Measurements from ENCODE around the gene SRRM2.

SRRM2 gene

GRCh38 chr16:2815299-2815771 lies 62.9 kb downstream of the SRRM2 start:
- TF ChIP-seq CTCF (IDR thresholded peaks at IDR 0.05; ENCODE audit: low read depth, low read length): no peak
- DNase-seq (ENCODE audit: low read depth in 2 of 2): no peak

GRCh38 chr16:2816751-2817339 lies 64.4 kb downstream of the SRRM2 start, which contains the start of gene PRSS21:
Gene PRSS21, plus strand, starts transcription at chr16:2817237. Its CDS starts 32 bp downstream, at chr16:2817269.
- DNase-seq (ENCODE audit: low read depth in 2 of 2): no peak
- no peak for TF ChIP-seq CTCF (IDR thresholded peaks at IDR 0.05; ENCODE audit: low read depth, low read length)
- H3K4me3 ChIP-seq (replicated peaks in 1 of 2; ENCODE audit: low read depth in 2 of 2, low read length in 2 of 2): no peak within 1 kb of the TSS

More at GRCh38 chr16:2815299-2815771, 62.9 kb downstream of the SRRM2 start:
- H3K4me3 ChIP-seq (replicated peaks in 1 of 2; ENCODE audit: low read depth in 2 of 2, low read length in 2 of 2): no peak overlapping the region

DNA sequence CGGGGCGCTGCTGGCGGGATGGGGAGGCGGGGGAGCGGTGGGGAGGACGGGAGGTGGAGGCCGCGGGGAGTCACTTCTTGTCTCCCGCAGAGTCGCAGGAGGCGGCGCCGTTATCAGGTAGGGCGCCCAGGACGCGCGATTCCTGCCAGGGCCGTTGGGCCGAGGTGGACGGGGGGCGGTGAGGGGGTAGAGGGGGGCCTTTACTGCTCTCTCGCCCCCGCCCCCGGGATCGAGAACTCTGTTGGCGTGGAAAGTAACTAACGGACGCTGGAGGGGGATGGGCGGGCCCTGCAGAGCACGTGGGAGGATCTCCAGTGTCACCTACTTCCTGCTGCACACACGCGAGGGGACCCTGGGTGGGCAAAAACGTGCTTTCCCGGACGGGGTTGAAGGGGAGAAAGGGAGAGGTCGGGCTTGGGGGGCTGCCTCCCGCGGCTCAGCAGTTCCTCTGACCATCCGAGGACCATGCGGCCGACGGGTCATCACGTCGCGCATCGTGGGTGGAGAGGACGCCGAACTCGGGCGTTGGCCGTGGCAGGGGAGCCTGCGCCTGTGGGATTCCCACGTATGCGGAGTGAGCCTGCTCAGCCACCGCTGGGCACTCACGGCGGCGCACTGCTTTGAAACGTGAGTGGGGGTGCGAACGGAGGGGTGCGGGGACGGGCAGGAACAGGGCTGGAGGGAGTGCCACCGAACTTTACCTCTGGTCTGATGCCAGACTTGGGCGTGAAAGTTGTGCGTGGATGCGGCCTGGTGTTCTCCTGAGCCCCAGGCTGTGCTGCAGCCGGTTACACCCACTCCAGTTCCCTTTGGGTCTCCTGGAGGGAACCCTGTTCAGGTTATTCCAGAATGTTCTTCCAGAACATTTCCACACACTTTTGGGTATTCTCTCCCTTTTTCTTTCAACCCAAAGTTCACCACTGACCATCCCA lies 65.2 kb downstream of the SRRM2 start:
- no peak for DNase-seq (ENCODE audit: low read depth in 2 of 2)
- no peak overlapping the region for H3K4me3 ChIP-seq (replicated peaks in 1 of 2; ENCODE audit: low read depth in 2 of 2, low read length in 2 of 2)
- no peak for TF ChIP-seq CTCF (IDR thresholded peaks at IDR 0.05; ENCODE audit: low read depth, low read length)

GRCh38 chr16:2818272-2818876 lies 65.9 kb downstream of the SRRM2 start:
- H3K4me3 ChIP-seq (replicated peaks in 1 of 2; ENCODE audit: low read depth in 2 of 2, low read length in 2 of 2): no peak overlapping the region
- no peak for TF ChIP-seq CTCF (IDR thresholded peaks at IDR 0.05; ENCODE audit: low read depth, low read length)
- no peak for DNase-seq (ENCODE audit: low read depth in 2 of 2)

GRCh38 chr16:2819179-2819938 lies 66.9 kb downstream of the SRRM2 start:
- TF ChIP-seq CTCF (IDR thresholded peaks at IDR 0.05; ENCODE audit: low read depth, low read length): no peak
- no peak for DNase-seq (ENCODE audit: low read depth in 2 of 2)
- H3K4me3 ChIP-seq (replicated peaks in 1 of 2; ENCODE audit: low read depth in 2 of 2, low read length in 2 of 2): no peak overlapping the region
